CD4-positive, alpha-beta T cell treated with Interleukin-6 at 100 ng/mL for 8 hours (primary cell): ENCODE results near the gene TSPAN17.

Experiments used
- DNase-seq: peaks from one replicate; pipeline ENCODE4 v3.0.0-alpha.2; 2020; ENCODE audit warnings: mixed read lengths, low spot score

The TSPAN17 gene

DNA sequence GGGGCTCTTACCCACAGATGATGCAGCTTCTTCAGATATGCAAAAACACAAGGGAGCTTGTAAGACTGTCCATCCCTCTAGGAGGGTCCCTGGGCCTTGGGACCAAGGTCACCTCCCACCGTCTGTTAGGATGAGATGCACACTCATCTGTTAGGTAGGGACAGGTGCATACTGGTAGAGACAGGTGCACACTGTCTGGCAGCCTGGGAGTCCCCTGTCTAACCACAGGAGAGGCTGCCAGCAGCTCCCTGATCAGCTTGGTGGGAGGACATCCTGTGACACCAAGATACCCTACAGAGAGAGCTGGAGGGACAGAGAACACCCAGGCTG lies 13.2 kb downstream of the TSPAN17 start:
- peak; percentile 20 for DNase-seq

DNA sequence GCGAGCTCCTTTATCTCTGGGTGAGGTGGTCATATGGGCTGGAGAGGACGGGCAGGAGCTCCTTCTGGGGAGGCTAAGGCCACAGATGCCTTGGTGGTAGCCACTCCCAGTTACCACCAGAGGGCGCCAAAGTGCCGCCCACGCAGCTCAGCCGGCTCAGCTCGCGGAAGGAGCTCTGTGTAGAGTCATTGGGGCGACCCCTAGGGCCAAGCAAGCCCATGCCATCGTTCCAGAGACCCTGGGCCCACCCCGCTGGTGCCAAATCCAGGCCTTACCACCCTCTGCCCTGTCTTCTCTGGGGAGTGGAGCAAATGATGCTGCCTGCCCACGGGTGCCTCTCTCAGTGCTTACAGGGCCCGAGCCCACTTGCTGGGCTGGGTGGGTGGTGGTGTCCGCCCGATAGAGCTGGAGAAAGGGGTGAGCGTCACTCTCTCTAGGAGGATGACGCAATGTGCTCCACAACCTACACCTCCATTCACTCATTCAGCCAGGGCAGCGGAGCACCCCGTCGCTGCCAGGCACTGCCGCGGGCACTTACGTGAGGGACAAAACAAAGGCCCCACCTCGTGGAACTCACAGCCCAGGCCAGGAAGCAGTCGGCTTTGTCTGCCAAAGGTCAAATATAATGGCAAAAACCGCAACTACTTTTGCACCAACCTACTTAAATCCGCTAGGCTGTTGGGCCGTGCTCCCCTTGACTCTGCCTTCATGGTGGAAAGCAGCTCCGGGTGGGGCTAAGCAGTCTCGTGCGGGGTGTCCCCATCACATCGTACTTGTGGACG lies 13.8 kb downstream of the TSPAN17 start:
- DNase-seq = peak; percentile 81

DNA sequence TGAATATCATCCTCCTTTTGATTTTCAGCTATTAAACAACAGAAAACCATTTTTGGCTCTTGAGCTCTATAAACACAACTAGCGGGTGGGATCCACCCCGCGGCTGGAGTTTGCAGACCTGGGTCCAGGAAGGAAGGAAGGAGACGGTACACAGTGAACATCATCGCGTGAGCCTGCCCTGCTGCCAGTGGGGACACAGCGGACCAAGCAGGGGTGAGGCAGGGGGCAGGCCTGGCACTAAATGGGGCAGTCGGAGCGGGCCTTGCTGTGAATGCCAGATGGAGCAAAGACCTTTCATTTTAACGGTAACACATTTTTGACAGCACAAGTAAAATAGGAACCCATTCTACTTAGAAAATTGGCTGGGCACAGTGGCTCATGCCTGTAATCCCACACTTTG lies 14.4 kb downstream of the TSPAN17 start:
- no peak for DNase-seq

DNA sequence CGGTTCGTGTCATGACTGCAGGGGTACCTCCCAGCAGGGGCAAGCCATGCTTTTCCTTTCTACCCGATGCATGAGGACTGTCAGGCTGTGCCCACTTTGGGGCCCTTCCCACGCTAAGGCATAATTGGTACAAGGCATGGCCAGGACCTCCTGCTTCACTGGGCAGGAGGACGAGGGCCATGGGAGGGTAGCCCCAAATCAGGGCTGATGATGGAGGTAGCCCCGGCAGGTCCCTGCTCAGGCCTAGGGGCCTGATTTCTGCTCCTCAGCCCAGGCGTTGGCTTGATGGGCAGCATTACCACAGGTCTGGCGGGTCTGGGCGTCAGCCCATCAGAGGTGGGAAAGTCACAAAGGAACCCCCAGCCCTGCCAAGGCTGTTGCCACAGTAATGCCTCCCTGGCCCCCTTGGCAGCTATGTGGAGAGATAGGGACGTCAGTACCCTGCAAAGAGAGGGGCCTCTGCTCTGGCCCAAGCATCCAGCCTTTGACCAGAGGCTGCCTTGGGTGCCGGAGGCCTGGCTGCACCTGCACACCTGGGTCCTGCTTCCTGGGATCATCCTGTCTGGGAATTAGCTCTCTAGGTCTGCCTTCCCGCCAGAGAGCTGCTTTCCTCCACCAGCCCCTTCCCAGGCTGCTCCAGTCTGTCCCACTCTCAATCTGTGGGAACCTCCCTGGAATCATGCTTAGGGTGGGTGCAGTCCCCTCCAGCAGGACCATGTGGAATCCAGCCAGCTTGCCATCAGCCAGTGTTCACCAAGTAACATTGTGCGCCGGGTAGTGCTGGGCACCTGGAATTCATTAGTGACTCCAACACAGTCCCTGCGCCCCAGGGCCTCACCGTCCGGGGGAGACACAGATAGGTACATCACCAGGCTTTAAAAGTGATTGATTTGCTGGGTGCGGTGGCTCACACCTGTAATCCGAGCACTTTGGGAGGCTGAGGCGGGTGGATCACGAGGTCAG lies 15.4 kb downstream of the TSPAN17 start:
- DNase-seq = no peak

DNA sequence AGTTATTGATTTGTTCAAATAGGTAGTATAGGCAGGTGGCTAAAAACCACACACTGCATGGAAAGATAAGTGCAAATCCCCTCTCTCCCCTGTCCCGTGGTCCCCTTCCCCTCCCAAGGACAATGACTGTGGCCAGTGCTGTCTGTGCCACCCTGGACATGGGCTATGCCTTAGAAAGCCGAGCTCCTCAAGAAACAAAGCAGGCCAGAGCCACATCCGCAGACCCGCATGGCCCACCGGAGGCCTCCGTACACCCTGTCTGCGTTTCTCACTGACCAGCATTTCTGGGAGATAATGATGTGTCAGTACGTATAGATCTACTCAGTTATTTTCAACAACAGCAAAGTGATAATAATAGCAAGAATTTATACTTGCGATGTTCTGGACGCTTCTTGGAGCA lies 16.3 kb downstream of the TSPAN17 start:
- DNase-seq = no peak

DNA sequence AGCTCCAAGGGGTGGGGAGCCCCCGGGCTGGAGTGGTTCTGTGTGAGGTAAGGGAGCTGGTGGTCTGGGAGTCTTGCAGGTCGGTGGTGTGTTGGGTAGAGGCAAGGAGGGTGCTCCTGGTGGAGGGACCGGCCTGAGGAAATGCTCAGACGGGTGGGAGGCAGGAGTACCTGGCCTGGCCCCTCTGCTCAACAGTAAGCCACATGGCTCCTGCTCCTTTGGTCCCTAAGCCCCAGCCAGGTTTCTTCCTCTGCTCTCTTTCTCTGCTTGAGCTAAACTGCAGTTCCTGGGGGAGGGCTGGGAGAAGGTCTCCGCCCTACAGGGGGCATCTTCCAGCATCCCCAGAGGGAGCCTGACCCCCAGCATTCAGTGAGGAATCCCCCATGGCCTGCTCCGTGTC lies 17.2 kb downstream of the TSPAN17 start:
- DNase-seq = no peak

DNA sequence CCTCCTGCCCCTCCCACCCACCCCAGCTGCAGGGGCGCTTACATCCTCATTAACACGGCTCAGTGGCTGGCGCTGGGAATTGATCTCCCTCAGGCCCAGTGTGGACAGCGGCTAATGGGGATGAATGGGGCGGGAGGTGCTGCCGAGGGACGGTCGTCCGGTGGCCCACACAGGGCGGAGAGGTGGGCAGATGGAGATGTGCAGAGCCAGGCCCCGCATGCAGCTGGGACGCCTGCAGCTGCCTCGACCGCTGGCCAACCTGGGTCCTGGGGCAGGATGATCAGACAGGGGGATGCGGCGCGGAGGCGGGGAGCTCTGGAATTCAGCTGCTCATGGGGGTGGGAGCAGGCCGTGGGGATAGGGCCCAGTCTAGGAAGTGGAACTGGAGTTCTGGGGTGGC lies 17.6 kb downstream of the TSPAN17 start:
- DNase-seq = no peak

DNA sequence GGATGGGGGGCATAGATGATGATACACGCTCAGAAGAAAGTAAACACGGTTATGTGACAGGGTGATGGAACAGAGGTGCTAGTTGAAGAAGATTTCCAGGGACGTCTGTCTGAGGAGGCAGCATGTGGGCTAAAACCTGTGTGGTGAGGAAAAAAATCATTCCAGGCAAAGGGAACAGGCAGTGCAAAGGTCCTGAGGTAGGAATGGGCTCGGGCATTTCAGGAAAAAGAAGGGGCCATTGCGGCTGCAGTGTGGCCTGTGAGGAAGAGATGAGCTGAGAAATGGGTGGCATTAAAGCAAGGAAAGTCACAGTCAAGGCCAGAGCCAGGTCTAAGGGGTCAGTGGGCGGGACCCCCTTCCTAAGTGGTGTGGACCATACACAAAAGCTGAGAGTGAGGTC lies 18.2 kb downstream of the TSPAN17 start:
- no peak for DNase-seq

DNA sequence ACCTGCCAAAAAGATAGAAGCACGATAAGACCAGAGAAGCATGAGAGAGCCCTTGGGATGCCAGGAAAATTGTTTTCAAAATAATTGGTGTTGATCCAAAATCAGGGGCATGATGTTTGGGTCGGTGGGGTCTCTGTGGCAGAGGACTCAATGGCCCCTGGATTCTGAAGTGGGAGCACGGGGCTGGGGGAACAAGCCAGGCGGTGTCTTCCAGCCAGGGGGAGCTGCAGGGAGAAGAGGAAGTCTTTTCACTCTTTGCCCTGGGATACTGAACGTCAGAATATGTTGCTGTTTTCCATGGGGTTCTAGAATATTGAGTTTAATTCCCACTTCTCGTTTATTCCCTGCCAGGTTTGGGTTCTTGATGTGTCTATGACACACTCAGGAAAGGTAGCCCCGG lies 20.4 kb downstream of the TSPAN17 start:
- DNase-seq = no peak

DNA sequence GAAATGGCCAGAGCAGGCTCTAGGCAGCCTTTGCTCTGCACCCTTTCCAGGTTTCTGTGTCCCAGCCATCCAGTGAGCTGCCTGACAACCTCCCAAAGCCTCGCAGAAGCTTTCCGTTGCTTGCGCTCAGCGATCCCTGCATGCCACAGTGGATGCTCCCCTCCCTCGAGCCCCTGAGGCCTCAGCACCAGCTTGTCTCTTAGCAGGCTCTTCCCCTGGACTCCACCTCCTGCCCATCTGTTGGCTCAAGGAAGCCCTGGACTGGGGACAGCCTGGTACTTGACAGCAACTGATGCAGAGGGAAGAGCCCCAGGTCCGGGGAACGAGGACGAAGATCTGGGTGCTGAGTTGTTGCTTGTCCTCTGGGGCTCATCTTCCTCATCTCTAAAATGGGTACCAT lies 23.2 kb downstream of the TSPAN17 start:
- no peak for DNase-seq

DNA sequence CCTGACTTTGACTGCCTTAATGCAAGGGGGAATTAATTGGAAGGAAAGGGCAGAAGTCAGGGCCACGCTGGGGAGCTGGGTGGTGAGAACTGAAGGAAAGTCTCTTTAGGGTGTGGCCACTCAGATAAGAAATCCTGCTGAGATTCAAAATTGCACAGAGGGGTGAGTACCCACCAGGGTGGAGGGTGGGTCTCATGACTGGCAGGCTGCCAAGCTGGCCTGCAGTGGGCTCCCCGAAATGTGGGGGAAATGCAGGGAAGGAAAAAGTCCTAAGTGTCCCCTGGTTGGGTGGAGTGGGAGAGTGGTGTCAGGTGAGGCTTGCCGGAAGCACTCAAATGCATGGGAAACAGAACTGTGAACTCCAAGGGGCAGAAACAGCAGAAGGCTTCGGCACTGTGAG lies 24.1 kb downstream of the TSPAN17 start:
- DNase-seq = no peak

DNA sequence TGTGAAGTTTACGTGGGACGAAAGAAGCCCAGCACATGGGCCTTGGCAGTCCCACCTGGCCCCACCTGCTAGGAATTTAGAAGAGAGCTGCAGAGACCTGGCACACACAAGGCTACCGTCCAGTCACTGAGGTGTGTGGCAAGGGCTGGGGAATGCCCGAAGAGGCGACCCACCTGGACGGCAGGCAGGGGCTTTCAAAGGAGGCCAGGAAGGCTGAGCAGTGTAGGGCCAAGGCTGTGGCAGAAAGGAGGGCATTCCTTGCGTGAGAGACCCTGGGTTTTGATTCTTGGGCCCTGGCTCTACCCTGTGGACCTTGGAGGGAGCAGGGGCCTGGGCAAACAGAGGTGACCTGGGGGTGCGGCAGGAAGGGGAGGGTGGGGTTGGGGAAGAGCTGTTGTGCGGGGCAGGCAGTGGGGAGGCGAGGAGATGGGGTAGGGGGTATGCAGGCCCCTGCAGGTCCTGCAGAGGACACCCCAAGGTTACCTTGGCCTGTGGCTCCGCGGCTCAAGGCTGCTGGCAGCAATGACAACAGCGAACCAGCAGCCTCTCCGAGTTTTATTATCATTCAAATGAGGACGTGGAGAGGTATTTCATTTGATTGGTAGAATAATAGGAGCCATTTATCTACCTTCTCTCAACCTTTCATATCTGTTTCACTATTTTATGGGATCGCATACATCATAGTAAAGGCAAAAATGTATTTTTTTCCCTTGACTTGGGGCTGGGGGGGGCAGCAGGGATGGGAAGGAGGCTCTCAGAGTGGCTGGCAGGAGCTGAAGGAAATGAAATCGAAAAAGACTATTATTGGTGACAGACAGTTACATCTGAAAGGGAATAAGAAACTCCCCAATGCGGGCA lies 24.8 kb downstream of the TSPAN17 start:
- DNase-seq = no peak

DNA sequence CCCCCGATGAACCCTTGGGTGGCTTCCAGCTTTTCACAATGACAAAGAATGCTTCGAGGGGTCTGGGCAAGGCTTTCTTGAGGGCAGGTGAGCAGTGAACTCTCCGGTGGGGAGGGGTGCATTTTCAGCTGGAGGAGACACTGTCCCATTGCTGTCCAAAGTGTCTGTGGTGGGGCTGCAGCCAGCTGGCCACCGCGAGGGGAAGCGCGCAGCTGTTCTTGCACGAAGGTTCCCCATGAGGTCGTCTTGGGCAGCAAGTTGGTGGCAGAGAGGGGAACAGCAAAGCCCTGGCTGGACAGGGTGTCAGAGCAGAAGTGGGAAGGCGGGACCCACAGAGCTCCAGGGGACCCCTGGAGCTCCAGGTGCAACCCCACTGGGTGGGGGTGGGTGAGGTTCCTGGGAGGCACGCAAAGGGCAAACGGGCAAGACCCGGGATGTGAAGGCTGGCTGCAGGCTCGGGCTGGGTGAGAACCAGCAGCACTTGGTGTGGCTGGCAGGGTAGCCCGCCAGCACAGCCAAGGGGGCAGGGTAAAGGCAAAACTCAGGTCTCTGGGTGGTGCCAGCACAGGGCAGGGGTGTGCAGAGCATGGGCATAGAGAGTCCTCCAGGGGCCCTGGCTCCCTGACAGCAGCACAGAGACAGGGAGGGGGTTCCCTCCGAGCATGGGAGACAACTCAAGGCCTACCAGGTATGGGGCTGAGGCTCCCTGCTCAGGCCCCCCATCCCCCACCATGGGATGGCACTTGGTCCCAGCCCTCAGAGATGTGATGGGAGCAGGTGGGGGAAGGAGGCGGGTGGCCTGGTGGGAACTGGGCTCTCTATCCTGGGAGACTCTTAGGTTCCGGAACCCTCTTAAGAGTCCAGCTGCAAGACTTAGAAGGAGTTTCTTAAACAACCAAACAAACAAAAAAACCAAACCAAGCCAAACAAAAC lies 26.6 kb downstream of the TSPAN17 start:
- no peak for DNase-seq

DNA sequence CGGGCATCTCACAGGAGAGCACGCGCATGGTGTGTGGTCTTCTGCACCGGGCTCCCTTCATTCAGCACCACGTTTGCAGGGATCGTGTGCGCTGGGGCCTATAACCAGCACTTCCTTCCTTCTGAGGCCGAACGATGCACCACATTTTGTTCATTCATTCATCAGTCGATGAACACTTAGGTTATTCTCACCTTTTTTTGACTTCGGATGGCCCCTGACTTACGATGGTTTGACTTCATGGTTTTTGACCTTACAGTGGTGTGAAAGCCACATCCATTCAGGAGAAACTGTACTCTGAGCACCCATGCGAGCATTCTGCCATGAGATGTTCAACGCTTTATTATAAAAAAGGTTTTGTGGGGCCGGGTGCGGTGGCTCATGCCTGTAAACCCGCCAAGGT lies 27.5 kb downstream of the TSPAN17 start:
- no peak for DNase-seq

DNA sequence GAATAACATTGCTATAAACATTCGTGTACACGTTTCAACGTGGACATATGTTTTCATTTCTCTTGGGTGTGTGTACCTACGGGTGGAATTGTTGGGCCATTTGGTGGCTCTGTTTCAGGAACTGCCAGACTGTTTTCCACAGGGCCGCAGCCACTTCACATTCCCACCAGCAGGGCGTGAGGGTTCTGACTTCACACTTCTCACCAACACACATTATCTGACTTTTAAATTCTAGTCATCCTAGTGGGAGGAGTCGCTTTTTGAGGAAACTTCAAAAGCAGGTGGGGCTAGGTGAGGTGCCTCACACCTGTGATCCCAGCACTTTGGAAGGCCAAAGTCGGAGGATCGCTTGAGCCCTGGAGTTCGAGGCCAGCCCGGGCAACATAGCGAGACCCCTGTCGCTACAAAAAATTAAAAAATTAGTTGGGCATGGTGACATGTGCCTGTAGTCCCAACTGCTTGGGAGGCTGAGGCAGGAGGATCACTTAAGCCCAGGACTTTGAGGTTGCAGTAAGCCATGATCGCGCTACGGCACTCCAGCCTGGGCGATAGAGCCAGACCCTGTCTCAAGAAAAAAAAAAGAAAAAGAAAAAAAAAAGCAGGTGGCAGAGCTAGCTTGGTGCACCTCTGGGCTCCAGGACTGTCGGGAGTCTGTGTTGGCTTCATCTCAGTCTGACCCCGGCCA lies 28.5 kb downstream of the TSPAN17 start:
- DNase-seq = no peak

DNA sequence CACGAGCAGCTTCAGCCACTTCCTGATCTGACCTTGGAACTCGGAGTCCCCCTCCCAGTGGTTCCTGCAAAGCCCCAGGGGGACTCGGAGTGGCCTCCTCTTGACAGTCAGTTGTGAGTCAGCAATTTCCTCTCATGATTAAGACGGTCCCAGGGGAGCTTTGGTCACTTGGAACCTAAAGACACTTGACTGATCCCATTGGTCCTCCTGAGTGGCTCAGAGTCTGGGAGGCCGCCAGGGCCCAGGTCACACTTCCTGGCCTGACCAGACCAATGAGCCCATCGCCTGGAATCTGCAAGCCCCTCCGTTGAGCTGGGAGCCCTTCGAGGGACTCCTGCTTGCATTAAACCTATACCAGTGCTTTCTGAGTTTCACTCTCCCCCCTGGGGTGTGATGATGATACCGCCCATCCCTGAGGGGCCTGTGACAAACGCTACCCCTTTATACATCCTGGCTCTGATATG lies 29.1 kb downstream of the TSPAN17 start:
- no peak for DNase-seq

DNA sequence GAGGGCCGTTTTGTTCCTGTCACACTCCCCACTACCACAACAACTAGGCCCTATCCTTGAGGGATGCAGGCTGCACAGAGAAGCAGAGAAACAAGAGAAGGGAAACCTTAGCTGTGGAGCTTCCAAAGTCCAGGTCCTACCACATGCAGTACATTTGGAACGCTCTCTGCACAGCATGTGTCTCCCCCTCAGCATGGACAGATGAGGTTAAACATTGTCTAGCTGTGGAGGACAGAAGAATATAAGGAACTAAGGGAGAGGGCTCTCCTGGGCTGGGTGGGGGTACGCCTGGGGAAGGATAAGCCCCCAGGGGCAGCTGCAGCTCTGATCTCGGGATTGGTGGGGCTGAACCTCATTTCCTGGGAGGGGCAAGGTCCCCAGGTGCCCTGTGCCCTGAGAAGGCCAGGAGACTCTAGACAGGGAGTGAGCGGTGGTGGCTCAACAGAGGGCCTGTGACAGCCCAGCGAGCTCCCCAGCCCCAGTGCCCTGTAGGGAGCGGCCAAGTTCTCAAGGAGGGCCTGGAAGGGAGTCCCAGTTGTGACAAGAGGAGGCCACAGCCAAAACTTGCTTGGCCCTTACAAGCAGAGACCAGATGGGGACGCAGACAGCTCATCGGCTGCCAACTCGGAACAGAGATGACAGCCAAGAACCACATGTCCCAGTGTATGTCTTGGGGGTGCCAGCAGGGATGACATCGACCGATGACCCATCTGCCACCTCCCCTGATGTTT lies 30.1 kb downstream of the TSPAN17 start:
- no peak for DNase-seq

DNA sequence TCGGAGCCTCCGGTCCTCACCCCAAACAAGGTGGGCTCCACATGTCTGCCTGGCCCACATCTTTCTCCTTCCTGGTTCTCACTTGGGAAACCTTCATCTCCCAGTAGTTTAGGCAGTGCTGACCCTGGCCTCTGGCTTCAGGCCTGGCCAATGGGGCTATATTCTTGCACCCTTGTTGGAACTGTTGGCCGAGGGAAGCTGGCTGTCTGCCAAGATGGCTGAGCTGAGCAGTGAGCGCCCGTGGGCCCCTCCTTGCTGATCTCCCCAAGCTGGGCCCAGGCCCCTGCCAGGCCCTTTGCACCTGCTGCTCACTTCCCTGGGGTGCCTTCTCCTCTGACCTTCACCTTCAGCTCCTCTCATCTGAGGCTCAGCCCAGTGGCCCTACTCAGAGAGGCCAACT lies 31.3 kb downstream of the TSPAN17 start:
- no peak for DNase-seq

DNA sequence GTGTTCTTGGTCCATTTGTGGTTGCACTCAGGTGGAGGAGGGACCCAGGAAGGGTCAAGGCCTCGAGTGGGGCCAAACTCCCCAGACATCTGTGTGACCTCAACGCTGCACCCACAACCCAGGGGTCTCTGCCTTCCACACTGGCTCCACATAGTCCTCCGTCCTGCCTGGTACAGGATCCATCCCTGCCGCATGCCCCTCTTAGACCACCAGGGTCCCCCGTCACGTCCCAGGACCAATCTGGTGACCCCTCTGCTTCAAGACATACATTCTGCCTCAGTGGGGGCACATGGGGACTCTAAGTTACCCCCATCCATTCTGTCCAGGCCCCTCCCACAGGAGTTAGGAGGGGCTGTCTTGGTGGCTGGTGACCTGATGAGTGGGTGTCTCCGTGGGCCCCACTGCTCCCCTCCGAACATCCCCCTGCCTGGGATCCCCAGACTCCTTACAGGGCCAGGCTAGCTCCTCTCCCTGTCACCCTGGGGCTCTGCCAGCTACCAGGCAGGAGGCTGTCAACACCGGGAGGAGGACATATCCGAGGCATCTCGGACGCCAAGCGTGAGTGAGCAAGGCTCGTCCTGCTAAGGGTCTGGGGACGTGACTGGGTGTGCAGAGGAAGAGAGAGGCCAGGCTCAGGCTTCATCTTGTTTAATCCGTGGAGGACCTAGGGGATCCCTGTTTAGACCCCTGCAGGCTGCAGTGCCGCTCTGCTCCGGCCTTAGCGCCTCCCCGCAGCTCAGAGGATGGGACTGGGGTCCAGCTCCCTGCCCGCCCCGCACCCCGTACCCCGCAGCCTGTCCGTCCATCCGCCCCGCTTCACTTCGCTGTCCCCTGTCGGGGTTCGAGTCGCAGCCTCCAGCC lies 32.3 kb downstream of the TSPAN17 start:
- DNase-seq = no peak
